ENCODE data around the gene CALML3. TPM values are rescaled to one million over a fixed set of nuclear protein-coding genes. Genes with fewer than 3 reads are reported as not detected.

The CALML3 gene
- total RNA-seq, 2 experiments from 2014 or later: not detected

GRCh38 chr10:5486853-5487235, 37.9 kb upstream of the CALML3 start:
- CTCF ChIA-PET (ENCODE audit: unreplicated experiment): no interaction called here
- H2AFZ ChIP-seq (ENCODE audit: low read length): peak overlapping the region; percentile 39; the same call in 1 of the 2 replicates
- no peaks in the 10 kb centered on the region for H3K79me2 ChIP-seq (ENCODE audit: insufficient read depth, low read depth, low read length)
- intact Hi-C loops (cut with micrococcal nuclease; ENCODE audit: unreplicated experiment): no loop called here
- H3K27ac ChIP-seq (ENCODE audit: low read depth, low read length, poor library complexity, severe bottlenecking): no peak overlapping the region
- no peaks in the 10 kb centered on the region for H3K36me3 ChIP-seq (ENCODE audit: insufficient read depth, low read length)
- POLR2A ChIA-PET: no interaction called here
- H3K4me3 ChIP-seq (ENCODE audit: low read depth, low read length, poor library complexity, severe bottlenecking): no peak overlapping the region
- peaks cover 8% of the 10 kb centered on the region for H3K4me1 ChIP-seq (ENCODE audit: insufficient read depth, low read length, poor library complexity, severe bottlenecking)
- BruUV-seq (replicated peaks): no TSS peak
- no peaks in the 10 kb centered on the region for H3K9me3 ChIP-seq (ENCODE audit: low read length)
- TF ChIP-seq CTCF (conservative IDR thresholded peaks at IDR 0.05; ENCODE audit: low read length) (no peak), EZH2phosphoT487 (IDR thresholded peaks at IDR 0.05; ENCODE audit: borderline replicate concordance, low read depth, low read length) (no peak)
- H3K9me2 ChIP-seq (ENCODE audit: insufficient read depth, low read length): no peaks in the 10 kb centered on the region
- no peak for DNase-seq (ENCODE audit: low spot score)
- H3K4me2 ChIP-seq (ENCODE audit: low read length): peak overlapping the region; percentile 7; the same call in 1 of the 2 replicates
- no peaks in the 10 kb centered on the region for H4K20me1 ChIP-seq (ENCODE audit: insufficient read depth, low read length)

GRCh38 chr10:5488272-5489161, 36.2 kb upstream of the CALML3 start:
- H3K36me3 ChIP-seq (ENCODE audit: insufficient read depth, low read length): no peaks in the 10 kb centered on the region
- no peak for DNase-seq (ENCODE audit: low spot score)
- TF ChIP-seq CTCF (conservative IDR thresholded peaks at IDR 0.05; ENCODE audit: low read length): no peak
- TF ChIP-seq EZH2phosphoT487 (IDR thresholded peaks at IDR 0.05; ENCODE audit: borderline replicate concordance, low read depth, low read length): no peak
- no peaks in the 10 kb centered on the region for H3K79me2 ChIP-seq (ENCODE audit: insufficient read depth, low read depth, low read length)
- H3K9me3 ChIP-seq (ENCODE audit: low read length): no peaks in the 10 kb centered on the region
- ChIA-PET POLR2A (interaction anchor here (0.6 to 0.7 kb wide), 2 partner anchors 42 to 1241 kb away, joined by 4 to 5 read pairs; no protein-coding TSS in a partner anchor), CTCF (ENCODE audit: unreplicated experiment) (no interaction called here)
- intact Hi-C loops (cut with micrococcal nuclease; ENCODE audit: unreplicated experiment): no loop called here
- no peak overlapping the region for H3K4me2 ChIP-seq (ENCODE audit: low read length)
- BruUV-seq (replicated peaks): no TSS peak
- H2AFZ ChIP-seq (ENCODE audit: low read length): no peak overlapping the region
- no peaks in the 10 kb centered on the region for H4K20me1 ChIP-seq (ENCODE audit: insufficient read depth, low read length)
- H3K27ac ChIP-seq (ENCODE audit: low read depth, low read length, poor library complexity, severe bottlenecking): no peak overlapping the region
- peaks cover 8% of the 10 kb centered on the region for H3K4me1 ChIP-seq (ENCODE audit: insufficient read depth, low read length, poor library complexity, severe bottlenecking)
- no peaks in the 10 kb centered on the region for H3K9me2 ChIP-seq (ENCODE audit: insufficient read depth, low read length)
- no peak overlapping the region for H3K4me3 ChIP-seq (ENCODE audit: low read depth, low read length, poor library complexity, severe bottlenecking)

- CTCF ChIA-PET (ENCODE audit: unreplicated experiment): no interaction called here
- Histone ChIP-seq H2AFZ (ENCODE audit: low read length) (no peak overlapping the region), H3K79me2 (ENCODE audit: insufficient read depth, low read depth, low read length) (no peaks in the 10 kb centered on the region), H3K4me2 (ENCODE audit: low read length) (no peak overlapping the region), H3K4me3 (ENCODE audit: low read depth, low read length, poor library complexity, severe bottlenecking) (no peak overlapping the region), H3K9me2 (ENCODE audit: insufficient read depth, low read length) (no peaks in the 10 kb centered on the region), H4K20me1 (ENCODE audit: insufficient read depth, low read length) (no peaks in the 10 kb centered on the region), H3K9me3 (ENCODE audit: low read length) (no peaks in the 10 kb centered on the region), H3K4me1 (ENCODE audit: insufficient read depth, low read length, poor library complexity, severe bottlenecking) (peaks cover 8% of the 10 kb centered on the region), H3K27ac (ENCODE audit: low read depth, low read length, poor library complexity, severe bottlenecking) (no peak overlapping the region), H3K36me3 (ENCODE audit: insufficient read depth, low read length) (no peaks in the 10 kb centered on the region)
- no TSS peak for BruUV-seq (replicated peaks)
- DNase-seq (ENCODE audit: low spot score): no peak
- TF ChIP-seq EZH2phosphoT487 (IDR thresholded peaks at IDR 0.05; ENCODE audit: borderline replicate concordance, low read depth, low read length) (no peak), CTCF (conservative IDR thresholded peaks at IDR 0.05; ENCODE audit: low read length) (no peak)
- POLR2A ChIA-PET: interaction anchor here (0.7 kb wide), 1 partner anchor 42 kb away, joined by 3 read pairs; no protein-coding TSS in a partner anchor
- intact Hi-C loops (cut with micrococcal nuclease; ENCODE audit: unreplicated experiment): no loop called here
Measured at GRCh38 chr10:5490032-5490431, 34.7 kb upstream of the CALML3 start.
